Neural cell (in vitro differentiated cells): ENCODE measurements around the gene FLT1. TPM values are rescaled to one million over a fixed set of nuclear protein-coding genes. Genes with fewer than 3 reads are reported as not detected.

Experiments used
- H2AFZ ChIP-seq: fragments of 200-600, 300-800 bp; sonication (generic), shearing (Covaris generic); 2 replicates; pipeline ENCODE4 v1.6.0; 2014; ENCODE audit warnings: low read depth, mild to moderate bottlenecking, antibody characterized with exemption, low read length, moderate library complexity
- H3F3A ChIP-seq: fragments of 200-600 bp; shearing (Covaris generic); 2 replicates; pipeline ENCODE4 v1.6.1; 2016; ENCODE audit warnings: mild to moderate bottlenecking, moderate library complexity, mixed read lengths, antibody characterized with exemption, low read length; ENCODE audit not compliant: insufficient read depth, poor library complexity, severe bottlenecking
- H3K27ac ChIP-seq: fragments of 200-600, 300-800 bp; sonication (generic), shearing (Covaris generic); 2 replicates; pipeline ENCODE4 v1.5.1; 2014; ENCODE audit warnings: mild to moderate bottlenecking, low read length, moderate library complexity
- H3K27me3 ChIP-seq: fragments of 300-800, 200-600 bp; sonication (generic), shearing (Covaris generic); 2 replicates; pipeline ENCODE4 v1.6.0; 2014; ENCODE audit warnings: mild to moderate bottlenecking, low read depth, low read length, moderate library complexity; ENCODE audit not compliant: insufficient read depth
- H3K36me3 ChIP-seq: fragments of 300-800, 200-600 bp; sonication (generic), shearing (Covaris generic); 2 replicates; pipeline ENCODE4 v1.5.1; 2014; ENCODE audit warnings: mild to moderate bottlenecking, antibody characterized with exemption, low read length, moderate library complexity; ENCODE audit not compliant: insufficient read depth
- H3K4me2 ChIP-seq: fragments of 300-800, 200-600 bp; sonication (generic), shearing (Covaris generic); 2 replicates; pipeline ENCODE4 v1.6.0; 2014; ENCODE audit warnings: mild to moderate bottlenecking, low read length
- H3K4me3 ChIP-seq: fragments of 300-800, 200-600 bp; sonication (generic), shearing (Covaris generic); 2 replicates; pipeline ENCODE4 v1.5.1; 2014; ENCODE audit warnings: mild to moderate bottlenecking, low read length, moderate library complexity
- H3K79me2 ChIP-seq: fragments of 200-600 bp; shearing (Covaris generic); replicated peaks from 2 replicates; pipeline ENCODE4 v1.6.0; 2014; ENCODE audit warnings: mild to moderate bottlenecking, low read length, moderate library complexity; ENCODE audit not compliant: insufficient read depth
- H3K9ac ChIP-seq: fragments of 300-800, 200-600 bp; sonication (generic), shearing (Covaris generic); 2 replicates; pipeline ENCODE4 v1.6.1; 2016; ENCODE audit warnings: mild to moderate bottlenecking, low read length, mixed read lengths
- H3K9me2 ChIP-seq: fragments of 200-600 bp; shearing (Covaris generic); 2 replicates; pipeline ENCODE4 v1.6.1; 2016; ENCODE audit warnings: mild to moderate bottlenecking, low read length, mixed read lengths; ENCODE audit not compliant: insufficient read depth
- H3K9me3 ChIP-seq: fragments of 200-600, 300-800 bp; sonication (generic), shearing (Covaris generic); 2 replicates; pipeline ENCODE4 v1.6.1; 2016; ENCODE audit warnings: mild to moderate bottlenecking, mixed run types, low read length, moderate library complexity, mixed read lengths
- H4K20me1 ChIP-seq: fragments of 200-600 bp; shearing (Covaris generic); 2 replicates; pipeline ENCODE4 v1.6.1; 2016; ENCODE audit warnings: mild to moderate bottlenecking, mixed run types; ENCODE audit not compliant: insufficient read depth
- EP300 ChIP-seq: fragments of 450-650 bp; conservative IDR thresholded peaks from 2 replicates; pipeline ENCODE4 v1.6.1; 2014; ENCODE audit warnings: antibody characterized with exemption, mild to moderate bottlenecking, moderate library complexity; ENCODE audit not compliant: poor library complexity, severe bottlenecking
- EZH2 ChIP-seq: fragments of 200-600, 300-800 bp; shearing (Covaris generic), sonication (generic); IDR thresholded peaks from 2 replicates; pipeline ENCODE4 v1.6.1; 2014; ENCODE audit warnings: antibody characterized with exemption, low read length, borderline replicate concordance, mild to moderate bottlenecking; ENCODE audit not compliant: insufficient read depth, poor library complexity, severe bottlenecking
- MXI1 ChIP-seq: fragments of 450-650 bp; conservative IDR thresholded peaks from 2 replicates; pipeline ENCODE4 v1.6.1; 2014; ENCODE audit warnings: antibody characterized with exemption, mild to moderate bottlenecking; ENCODE audit not compliant: poor library complexity, severe bottlenecking
- POLR2AphosphoS5 ChIP-seq: IDR thresholded peaks from 2 replicates; pipeline ENCODE4 v1.6.1; 2012
- RAD21 ChIP-seq: fragments of 450-650 bp; conservative IDR thresholded peaks from 2 replicates; pipeline ENCODE4 v1.6.1; 2014; ENCODE audit warnings: antibody characterized with exemption, mild to moderate bottlenecking, moderate library complexity
- REST ChIP-seq: IDR thresholded peaks from 2 replicates; pipeline ENCODE4 v1.6.1; 2012; ENCODE audit warnings: borderline replicate concordance
- SMC3 ChIP-seq: fragments of 450-650 bp; conservative IDR thresholded peaks from 2 replicates; pipeline ENCODE4 v1.6.1; 2014; ENCODE audit warnings: antibody characterized with exemption, mild to moderate bottlenecking, moderate library complexity; ENCODE audit not compliant: poor library complexity
- TAF1 ChIP-seq: IDR thresholded peaks from 2 replicates; pipeline ENCODE4 v1.6.1; 2012; ENCODE audit warnings: low read depth
- polyA plus RNA-seq: library from polyadenylated mRNA; depleted of rRNA; stranded (reverse); fragments of >200 nt; gene quantifications from 2 replicates; pipeline ENCODE4 v1.2.3, GENCODE V29; 2014
- TF ChIP-seq, protein P1 (sequence below): fragments of 450-650 bp; IDR thresholded peaks from 2 replicates; pipeline ENCODE4 v1.5.1; 2014; ENCODE audit warnings: antibody characterized with exemption, mild to moderate bottlenecking, moderate library complexity; ENCODE audit not compliant: poor library complexity, severe bottlenecking

Gene FLT1
- polyA plus RNA-seq, 1 donor from 2014 or later: not detected

GRCh38 chr13:28380319-28380718 lies 114.6 kb downstream of the FLT1 start:
- Histone ChIP-seq H3F3A (no peaks in the 10 kb centered on the region), H3K36me3 (no peaks in the 10 kb centered on the region), H3K27me3 (no peaks in the 10 kb centered on the region), H3K4me3 (no peak overlapping the region), H2AFZ (no peak overlapping the region), H3K27ac (no peak overlapping the region), H3K9me3 (no peaks in the 10 kb centered on the region), H3K9me2 (no peaks in the 10 kb centered on the region), H3K79me2 (no peaks in the 10 kb centered on the region), H3K4me2 (no peak overlapping the region), H4K20me1 (no peaks in the 10 kb centered on the region), H3K9ac (no peak overlapping the region)
- TF ChIP-seq POLR2AphosphoS5: no peak
- no peak for TF ChIP-seq MXI1
- TF ChIP-seq RAD21: no peak
- TF ChIP-seq, protein P1, sequence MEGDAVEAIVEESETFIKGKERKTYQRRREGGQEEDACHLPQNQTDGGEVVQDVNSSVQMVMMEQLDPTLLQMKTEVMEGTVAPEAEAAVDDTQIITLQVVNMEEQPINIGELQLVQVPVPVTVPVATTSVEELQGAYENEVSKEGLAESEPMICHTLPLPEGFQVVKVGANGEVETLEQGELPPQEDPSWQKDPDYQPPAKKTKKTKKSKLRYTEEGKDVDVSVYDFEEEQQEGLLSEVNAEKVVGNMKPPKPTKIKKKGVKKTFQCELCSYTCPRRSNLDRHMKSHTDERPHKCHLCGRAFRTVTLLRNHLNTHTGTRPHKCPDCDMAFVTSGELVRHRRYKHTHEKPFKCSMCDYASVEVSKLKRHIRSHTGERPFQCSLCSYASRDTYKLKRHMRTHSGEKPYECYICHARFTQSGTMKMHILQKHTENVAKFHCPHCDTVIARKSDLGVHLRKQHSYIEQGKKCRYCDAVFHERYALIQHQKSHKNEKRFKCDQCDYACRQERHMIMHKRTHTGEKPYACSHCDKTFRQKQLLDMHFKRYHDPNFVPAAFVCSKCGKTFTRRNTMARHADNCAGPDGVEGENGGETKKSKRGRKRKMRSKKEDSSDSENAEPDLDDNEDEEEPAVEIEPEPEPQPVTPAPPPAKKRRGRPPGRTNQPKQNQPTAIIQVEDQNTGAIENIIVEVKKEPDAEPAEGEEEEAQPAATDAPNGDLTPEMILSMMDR: no peak
- no peak for TF ChIP-seq EP300
- TF ChIP-seq SMC3: no peak
- TF ChIP-seq TAF1: no peak
- no peak for TF ChIP-seq REST
- no peak for TF ChIP-seq EZH2

GRCh38 chr13:28379371-28380083 lies 115.4 kb downstream of the FLT1 start:
- Histone ChIP-seq H4K20me1 (no peaks in the 10 kb centered on the region), H3K9ac (no peak overlapping the region), H2AFZ (no peak overlapping the region), H3K27ac (no peak overlapping the region), H3K9me2 (no peaks in the 10 kb centered on the region), H3K4me2 (no peak overlapping the region), H3K4me3 (no peak overlapping the region), H3F3A (no peaks in the 10 kb centered on the region), H3K36me3 (no peaks in the 10 kb centered on the region), H3K79me2 (no peaks in the 10 kb centered on the region), H3K27me3 (no peaks in the 10 kb centered on the region), H3K9me3 (no peaks in the 10 kb centered on the region)
- TF ChIP-seq EP300 (no peak), REST (no peak), MXI1 (no peak), SMC3 (no peak), RAD21 (no peak), POLR2AphosphoS5 (no peak), TAF1 (no peak)
- TF ChIP-seq, protein P1: no peak
